DND-41 (cell line): ENCODE results near the gene AGAP1.

Source experiments
- EZH2 ChIP-seq: IDR thresholded peaks from 3 replicates; pipeline ENCODE4 v1.6.1; 2012; ENCODE audit warnings: borderline replicate concordance, low read depth, mild to moderate bottlenecking, moderate library complexity, low read length, inconsistent platforms; ENCODE audit not compliant: severe bottlenecking
- TF ChIP-seq, protein P1 (sequence below): IDR thresholded peaks from 2 replicates; pipeline ENCODE4 v1.5.1; 2012; ENCODE audit warnings: borderline replicate concordance, low read length, moderate library complexity, mild to moderate bottlenecking; ENCODE audit not compliant: poor library complexity, severe bottlenecking; ENCODE audit errors: extremely low read depth

GRCh38 chr2:235864733-235865515 is 371.1 kb downstream of the AGAP1 start:
- TF ChIP-seq, protein P1, sequence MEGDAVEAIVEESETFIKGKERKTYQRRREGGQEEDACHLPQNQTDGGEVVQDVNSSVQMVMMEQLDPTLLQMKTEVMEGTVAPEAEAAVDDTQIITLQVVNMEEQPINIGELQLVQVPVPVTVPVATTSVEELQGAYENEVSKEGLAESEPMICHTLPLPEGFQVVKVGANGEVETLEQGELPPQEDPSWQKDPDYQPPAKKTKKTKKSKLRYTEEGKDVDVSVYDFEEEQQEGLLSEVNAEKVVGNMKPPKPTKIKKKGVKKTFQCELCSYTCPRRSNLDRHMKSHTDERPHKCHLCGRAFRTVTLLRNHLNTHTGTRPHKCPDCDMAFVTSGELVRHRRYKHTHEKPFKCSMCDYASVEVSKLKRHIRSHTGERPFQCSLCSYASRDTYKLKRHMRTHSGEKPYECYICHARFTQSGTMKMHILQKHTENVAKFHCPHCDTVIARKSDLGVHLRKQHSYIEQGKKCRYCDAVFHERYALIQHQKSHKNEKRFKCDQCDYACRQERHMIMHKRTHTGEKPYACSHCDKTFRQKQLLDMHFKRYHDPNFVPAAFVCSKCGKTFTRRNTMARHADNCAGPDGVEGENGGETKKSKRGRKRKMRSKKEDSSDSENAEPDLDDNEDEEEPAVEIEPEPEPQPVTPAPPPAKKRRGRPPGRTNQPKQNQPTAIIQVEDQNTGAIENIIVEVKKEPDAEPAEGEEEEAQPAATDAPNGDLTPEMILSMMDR = no peak
- no peak for TF ChIP-seq EZH2
